ENCODE measurements around the gene EDEM2. TPM values are rescaled to one million over a fixed set of nuclear protein-coding genes. Genes with fewer than 3 reads are reported as not detected.

The EDEM2 gene
- total RNA-seq, 1 experiment from 2014 or later: 22.8 TPM

GRCh38 chr20:35192118-35192872 lies 45.2 kb upstream of the EDEM2 start:
- H3K9me2 ChIP-seq (ENCODE audit: insufficient read depth): no peaks in the 10 kb centered on the region
- H3K9ac ChIP-seq (ENCODE audit: low read length): no peak overlapping the region
- no peak overlapping the region for H3K4me2 ChIP-seq (ENCODE audit: low read length)
- ChIA-PET POLR2A (no interaction called here), CTCF (no interaction called here), RAD21 (ENCODE audit: low non-redundant PET in 1 of 2, low total read pairs in 2 of 2, uncharacterized antibody in 2 of 2, unreplicated experiment in 2 of 2) (no interaction called here)
- intact Hi-C loops (cut with micrococcal nuclease): no loop called here
- no peaks in the 10 kb centered on the region for H3K79me2 ChIP-seq (ENCODE audit: insufficient read depth, low read length)
- no peaks in the 10 kb centered on the region for H4K20me1 ChIP-seq (ENCODE audit: insufficient read depth)
- peaks cover 9 to 13% of the 10 kb centered on the region in 2 experiments; a peak in 3 of 4 replicates for H3K9me3 ChIP-seq (ENCODE audit: control insufficient read depth in 1 of 2, insufficient read depth in 1 of 2, low read depth in 1 of 2, low read length in 2 of 2)
- no peak overlapping the region for H2AFZ ChIP-seq (ENCODE audit: low read depth, low read length, poor library complexity, severe bottlenecking)
- no peak overlapping the region for H3K4me3 ChIP-seq (replicated peaks in 1 of 2; ENCODE audit: low read depth in 1 of 2, low read length in 2 of 2)
- H3K36me3 ChIP-seq (ENCODE audit: control insufficient read depth in 1 of 2, insufficient read depth in 2 of 2, low read length in 2 of 2): 0 out of 4 replicates have a peak, but pooled peaks cover 0 to 4% of the 10 kb centered on the region in 2 experiments
- H3K4me1 ChIP-seq (ENCODE audit: control insufficient read depth in 1 of 2, insufficient read depth in 2 of 2, low read length in 2 of 2): no peaks in the 10 kb centered on the region
- TF ChIP-seq ZFX (IDR thresholded peaks at IDR 0.05) (no peak), SRF (IDR thresholded peaks at IDR 0.05; ENCODE audit: low read depth) (no peak), ZBTB33 (IDR thresholded peaks at IDR 0.05; ENCODE audit: extremely low read depth, insufficient replicate concordance, low read length) (no peak), YY1 (IDR thresholded peaks at IDR 0.05; ENCODE audit: extremely low read depth, insufficient replicate concordance, low read depth, low read length) (no peak), SP1 (IDR thresholded peaks at IDR 0.05; ENCODE audit: low read depth) (no peak), ZNF274 (IDR thresholded peaks at IDR 0.05; ENCODE audit: low read depth, low read length) (no peak), TCF7L2 (IDR thresholded peaks at IDR 0.05; ENCODE audit: borderline replicate concordance, extremely low read depth, insufficient read depth, insufficient read length) (no peak), RAD21 (IDR thresholded peaks at IDR 0.05; ENCODE audit: low read depth) (no peak), CTCF (IDR thresholded peaks at IDR 0.05 in 2 of 3, conservative IDR thresholded peaks at IDR 0.05 in 1 of 3; ENCODE audit: borderline replicate concordance in 1 of 3, insufficient read depth in 1 of 3, low read depth in 2 of 3, low read length in 2 of 3) (no peak), POLR2A (IDR thresholded peaks at IDR 0.05; ENCODE audit: borderline replicate concordance, extremely low read depth, insufficient read depth, insufficient read length) (no peak), CBX3 (IDR thresholded peaks at IDR 0.05; ENCODE audit: low read depth) (no peak), FOSL1 (IDR thresholded peaks at IDR 0.05; ENCODE audit: low read depth) (no peak), POLR2AphosphoS5 (IDR thresholded peaks at IDR 0.05; ENCODE audit: low read depth, low read length) (no peak), EZH2phosphoT487 (IDR thresholded peaks at IDR 0.05; ENCODE audit: borderline replicate concordance) (no peak), ATF3 (IDR thresholded peaks at IDR 0.05) (no peak), EGR1 (IDR thresholded peaks at IDR 0.05; ENCODE audit: low read depth) (no peak), ELF1 (IDR thresholded peaks at IDR 0.05; ENCODE audit: borderline replicate concordance, low read depth) (no peak), SIN3A (IDR thresholded peaks at IDR 0.05; ENCODE audit: low read depth) (no peak), EZH2 (IDR thresholded peaks at IDR 0.05) (no peak)
- H3K27me3 ChIP-seq (ENCODE audit: insufficient read depth, low read length): no peaks in the 10 kb centered on the region
- no peak for ATAC-seq
- no peak for DNase-seq (ENCODE audit: low read depth, low spot score)
- BruUV-seq (replicated peaks): no TSS peak
- no peak overlapping the region for H3K27ac ChIP-seq (ENCODE audit: low read depth, low read length)

All from HCT116 (cell line).